K562 (cell line): ENCODE data around the gene ADAM8. TPM values are rescaled to one million over a fixed set of nuclear protein-coding genes. Genes with fewer than 3 reads are reported as not detected.

Experiments used
- ATAC-seq: fragments of 200-7000 bp; cut with Tn5 transposase; 3 replicates; pipeline ENCODE4 v1.9.1; 2020; ENCODE audit warnings: moderate library complexity
- BruUV-seq: library from RNA; stranded (reverse); fragments of 400-500 nt; replicated peaks from 2 replicates; lab custom pipeline; 2021; lab: Mats Ljungman, UMichigan
- CTCF ChIA-PET: fragments of 300-600 bp; formaldehyde crosslinking; extraction: SDS; loops from one replicate; lab custom pipeline; 2021; ENCODE audit warnings: low intra/inter-chr PET ratio; lab: Yijun Ruan, JAX
- POLR2A ChIA-PET: fragments of 300-600, 350-650 bp; sonication (Branson Sonifier 250); formaldehyde crosslinking; extraction: SDS; loops from one replicate; lab custom pipeline; 2021; ENCODE audit warnings: antibody characterized with exemption, inconsistent platforms; lab: Yijun Ruan, JAX
- DNase-seq, 4 experiments: peaks; one replicate each; pipeline versions ENCODE4 v3.0.0 to v3.0.0-alpha.2; 2011 to 2018; ENCODE audit warnings: low spot score in 3 of 4, mixed read lengths in 3 of 4; ENCODE audit errors: extremely low read depth in 1 of 4
- FAIRE-seq: peaks from 2 replicates; lab custom pipeline; 2011; peaks lifted over from hg19 to GRCh38; lab: Jason Lieb, UNC
- H2AFZ ChIP-seq: 2 replicates; pipeline ENCODE4 v1.6.0; 2011; ENCODE audit warnings: low read depth, low read length, control low read depth, inconsistent platforms
- H3K27ac ChIP-seq: fragments of 200-600 bp; 3 replicates; pipeline ENCODE4 v1.8.0; 2011; ENCODE audit warnings: low read depth, mild to moderate bottlenecking, control low read depth, inconsistent platforms, low read length, moderate library complexity, mixed read lengths; ENCODE audit errors: extremely low read depth
- H3K27me3 ChIP-seq, 2 experiments: fragments of 300-600 bp in 1 of 2; 2 replicates in 1 of 2; 3 replicates in 1 of 2; pipeline versions ENCODE4 v1.6.0 to v1.8.0; 2011; ENCODE audit warnings: inconsistent platforms in 2 of 2, low read length in 2 of 2, mild to moderate bottlenecking in 1 of 2, mixed read lengths in 1 of 2, moderate library complexity in 1 of 2; ENCODE audit not compliant: control insufficient read depth in 2 of 2, insufficient read depth in 2 of 2
- H3K36me3 ChIP-seq: fragments of 300-600 bp; 3 replicates; pipeline ENCODE4 v1.8.0; 2011; ENCODE audit warnings: mild to moderate bottlenecking, low read length, inconsistent platforms; ENCODE audit not compliant: control insufficient read depth, insufficient read depth
- H3K4me1 ChIP-seq, 2 experiments: fragments of 200-600 bp in 1 of 2; replicated peaks in 1 of 2; 2 replicates in 1 of 2; 3 replicates in 1 of 2; pipeline versions ENCODE4 v1.5.1 to v1.8.0; 2011; ENCODE audit warnings: inconsistent platforms in 2 of 2, low read length in 2 of 2, mild to moderate bottlenecking in 1 of 2, mixed read lengths in 1 of 2, moderate library complexity in 1 of 2; ENCODE audit not compliant: control insufficient read depth in 2 of 2, insufficient read depth in 2 of 2
- H3K4me2 ChIP-seq: 2 replicates; pipeline ENCODE4 v1.6.1; 2011; ENCODE audit warnings: low read length, control low read depth, inconsistent platforms, mixed read lengths; ENCODE audit not compliant: insufficient read depth
- H3K4me3 ChIP-seq: fragments of 200-600 bp; sonication (generic), shearing (Covaris generic); 2 replicates; pipeline ENCODE4 v1.5.1; 2016; ENCODE audit warnings: control low read depth, inconsistent platforms
- H3K79me2 ChIP-seq: fragments of 200-600 bp; 3 replicates; pipeline ENCODE4 v1.8.0; 2011; ENCODE audit warnings: low read length, inconsistent platforms; ENCODE audit not compliant: control insufficient read depth, insufficient read depth
- H3K9ac ChIP-seq, 2 experiments: 2 replicates each; pipeline versions ENCODE4 v1.6.0 to v1.6.1; 2011; ENCODE audit warnings: low read depth in 2 of 2, low read length in 2 of 2, control low read depth in 1 of 2, inconsistent platforms in 1 of 2, mild to moderate bottlenecking in 1 of 2, mixed read lengths in 1 of 2; ENCODE audit not compliant: insufficient read depth in 1 of 2
- H3K9me1 ChIP-seq: one replicate; pipeline ENCODE4 v1.6.0; 2011; ENCODE audit warnings: inconsistent platforms, mild to moderate bottlenecking, low read length, moderate library complexity; ENCODE audit not compliant: control insufficient read depth, insufficient read depth
- H3K9me3 ChIP-seq: replicated peaks from 2 replicates; pipeline ENCODE4 v1.5.1; 2011; ENCODE audit warnings: low read depth, low read length, inconsistent platforms; ENCODE audit not compliant: control insufficient read depth, insufficient read depth
- H4K20me1 ChIP-seq: replicated peaks from 2 replicates; pipeline ENCODE4 v1.6.1; 2011; ENCODE audit warnings: low read length, inconsistent platforms, mixed read lengths; ENCODE audit not compliant: control insufficient read depth, insufficient read depth
- BRD4 ChIP-seq: fragments of 200-600 bp; sonication (generic); IDR thresholded peaks from 2 replicates; pipeline ENCODE4 v1.6.1; 2017; ENCODE audit warnings: inconsistent platforms
- FIP1L1 ChIP-seq: fragments of 200-400 bp; formaldehyde crosslinking; IDR thresholded peaks from 2 replicates; pipeline ENCODE4 v1.6.1; 2018; ENCODE audit warnings: mild to moderate bottlenecking, low read depth, low read length; ENCODE audit not compliant: poor library complexity, severe bottlenecking
- GABPA ChIP-seq: fragments of 200-800 bp; sonication (Bioruptor generic); conservative IDR thresholded peaks from 2 replicates; pipeline ENCODE4 v1.6.1; 2016; ENCODE audit warnings: low read depth, missing genetic modification characterization, missing compliant biosample characterization
- HMGN3 ChIP-seq: IDR thresholded peaks from 2 replicates; pipeline ENCODE4 v1.6.1; 2011; ENCODE audit warnings: borderline replicate concordance, low read depth, mild to moderate bottlenecking, mixed read lengths, low read length; ENCODE audit not compliant: insufficient read length; ENCODE audit errors: extremely low read depth
- MAZ ChIP-seq, 2 experiments: fragments of 450-650 bp in 1 of 2; sonication (generic) in 1 of 2; formaldehyde crosslinking; IDR thresholded peaks in 1 of 2; conservative IDR thresholded peaks in 1 of 2; 2 replicates each; pipeline versions ENCODE4 v1.4.0 to v1.5.0; 2020; ENCODE audit warnings: mild to moderate bottlenecking in 1 of 2, missing genetic modification reagents in 1 of 2
- MBD2 ChIP-seq: sonication (generic); IDR thresholded peaks from 2 replicates; pipeline ENCODE4 v1.6.1; 2016; ENCODE audit warnings: low read depth, borderline replicate concordance
- NR1H2 ChIP-seq: sonication (generic); formaldehyde crosslinking; IDR thresholded peaks from 2 replicates; pipeline ENCODE4 v1.4.0; 2020; ENCODE audit warnings: mild to moderate bottlenecking, missing genetic modification reagents
- SETDB1 ChIP-seq: IDR thresholded peaks from one replicate; pipeline ENCODE4 v1.6.1; 2012; ENCODE audit warnings: low read length, control low read depth, inconsistent platforms
- YY1 ChIP-seq, 3 experiments: IDR thresholded peaks; 2 replicates each; pipeline ENCODE4 v1.6.1; 2011; ENCODE audit warnings: low read length in 2 of 3, mild to moderate bottlenecking in 2 of 3, moderate library complexity in 2 of 3, borderline replicate concordance in 1 of 3, control low read depth in 1 of 3, low read depth in 1 of 3; ENCODE audit not compliant: insufficient read depth in 3 of 3, insufficient replicate concordance in 2 of 3, control insufficient read depth in 1 of 3, insufficient read length in 1 of 3; ENCODE audit errors: extremely low read depth in 1 of 3
- ZZZ3 ChIP-seq: fragments of 450-650 bp; IDR thresholded peaks from 2 replicates; pipeline ENCODE4 v1.6.1; 2016; ENCODE audit warnings: antibody characterized with exemption, mild to moderate bottlenecking, moderate library complexity
- WGBS: fragments of 100-300 bp; shearing (Covaris generic); methylation state at CpG from one replicate; pipeline ENCODE4 v1.1.6; 2016; ENCODE audit warnings: low coverage, mixed read lengths; ENCODE audit not compliant: insufficient coverage; ENCODE audit errors: missing lambda C conversion rate; 5-methylcytosine and 5-hydroxymethylcytosine counted together
- in situ Hi-C: fragments of 300-500 bp; cut with MboI; formaldehyde crosslinking; loops from 4 replicates; pipeline ENCODE4 v1.15.0; 2018; ENCODE audit warnings: inconsistent platforms, mixed read lengths
- intact Hi-C: fragments of 100-400 bp; cut with micrococcal nuclease; formaldehyde crosslinking; loops from 2 replicates; pipeline ENCODE4 v1.14.2; 2022
- polyA plus RNA-seq, 8 experiments: library from polyadenylated mRNA; depleted of rRNA in 4 of 8; stranded (reverse) in 5 of 8; unstranded in 3 of 8; fragments of >200 nt; fragmentation: Nextera tagmentation in 2 of 8; fragmentation: Illumina TruSeq in 1 of 8; extraction: Ambion mirVana in 2 of 8; extraction: Trizol in 1 of 8; gene quantifications; 2 replicates each; pipeline versions ENCODE4 v1.2.1 to v1.2.3, GENCODE V29; 2011 to 2014; ENCODE audit warnings: inconsistent platforms in 1 of 8, missing spikeins in 1 of 8
- total RNA-seq, 7 experiments: library from RNA; depleted of rRNA in 6 of 7; stranded (reverse); fragments of >200 nt in 6 of 7; fragmentation: Illumina TruSeq in 2 of 7; extraction: Trizol in 2 of 7; gene quantifications; 2 replicates each; pipeline versions ENCODE4 v1.2.1 to v1.2.3, GENCODE V29; 2011 to 2021; ENCODE audit warnings: low replicate concordance in 1 of 7
- TF ChIP-seq, protein P1 (sequence below): fragments of 450-650 bp; IDR thresholded peaks from 2 replicates; pipeline ENCODE4 v1.6.1; 2016; ENCODE audit warnings: antibody characterized with exemption
- TF ChIP-seq, protein P2 (sequence below), 2 experiments: fragments of 200-800 bp in 1 of 2; sonication (Bioruptor generic) in 1 of 2; sonication (generic) in 1 of 2; formaldehyde crosslinking in 1 of 2; IDR thresholded peaks in 1 of 2; conservative IDR thresholded peaks in 1 of 2; 2 replicates each; pipeline versions ENCODE4 v1.5.0 to v1.6.1; 2016 to 2020; ENCODE audit warnings: missing compliant biosample characterization in 1 of 2, missing genetic modification characterization in 1 of 2, missing genetic modification reagents in 1 of 2
- TF ChIP-seq, protein P3 (sequence below), 3 experiments: fragments of 200-800 bp in 1 of 3; sonication (Bioruptor generic) in 1 of 3; sonication (generic) in 1 of 3; formaldehyde crosslinking in 1 of 3; IDR thresholded peaks; 2 replicates each; pipeline versions ENCODE4 v1.6.1 to v1.8.0; 2016 to 2022; ENCODE audit warnings: mild to moderate bottlenecking in 2 of 3, missing compliant biosample characterization in 2 of 3, missing genetic modification characterization in 2 of 3, missing genetic modification reagents in 1 of 3

Gene ADAM8
- total and polyA plus RNA-seq, 9 of the 15 experiments (the other 6 are each of a cell fraction or from before 2014, with no cell fraction given), result 0.07 to 7.0 (median 1.1) TPM

DNA sequence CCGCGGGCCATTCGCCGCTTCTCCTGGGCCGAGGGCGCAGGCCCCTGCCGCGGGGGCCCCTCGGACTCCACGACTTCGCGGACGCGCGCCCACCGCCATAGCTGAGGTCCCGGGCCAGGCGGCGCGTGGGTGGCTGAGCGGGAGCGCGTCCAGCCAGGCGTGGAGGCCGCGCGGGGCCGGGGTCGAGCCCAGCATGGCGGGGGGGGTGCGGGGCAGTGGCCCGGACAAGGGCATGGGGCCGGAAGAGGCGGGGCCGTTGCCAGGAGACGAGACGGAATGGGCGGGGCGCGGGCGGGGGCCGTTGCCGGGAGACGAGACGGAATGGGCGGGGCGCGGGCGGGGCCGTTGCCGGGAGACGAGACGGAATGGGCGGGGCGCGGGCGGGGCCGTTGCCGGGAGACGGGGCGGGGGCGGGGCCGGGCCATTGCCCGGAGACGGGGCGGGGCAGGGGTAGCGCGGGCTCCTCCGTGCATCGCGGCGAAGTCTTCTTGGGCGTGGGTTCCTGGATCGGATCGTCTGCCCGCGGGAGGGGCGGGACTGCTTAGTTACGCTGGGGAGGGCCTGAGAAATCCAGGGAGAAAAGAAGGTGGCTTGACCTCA, 14.8 kb downstream of the ADAM8 start:
- WGBS, result 15% methylated on average over 4 of the region's 79 CpGs
- H3K9ac ChIP-seq, result peak overlapping the region; percentile 54 to 80; a peak in 3 of 4 replicates
- no peaks in the 10 kb centered on the region for H3K79me2 ChIP-seq
- peaks cover 2 to 78% of the 10 kb centered on the region in 2 experiments; a peak in 3 of 5 replicates for H3K4me1 ChIP-seq
- ChIA-PET POLR2A (interaction anchor here (0.6 to 1.5 kb wide), 3 partner anchors 14 to 705 kb away, joined by 3 to 4 read pairs (median 3); no protein-coding TSS in a partner anchor), CTCF (no interaction called here)
- BruUV-seq, result no TSS peak
- no peaks in the 10 kb centered on the region for H4K20me1 ChIP-seq
- H2AFZ ChIP-seq, result no peak overlapping the region
- DNase-seq, result peak; percentile 79 to 92 (median 88)
- ATAC-seq, result peak; percentile 79
- no peaks in the 10 kb centered on the region for H3K36me3 ChIP-seq
- peak overlapping the region; percentile 74; the same call in 1 of the 2 replicates for H3K4me2 ChIP-seq
- H3K9me1 ChIP-seq, result no peaks in the 10 kb centered on the region
- intact Hi-C loops, result no loop called here
- no peaks in the 10 kb centered on the region for H3K27me3 ChIP-seq
- in situ Hi-C loops, result no loop called here
- FAIRE-seq, result peak; percentile 19
- peak overlapping the region; percentile 77 for H3K27ac ChIP-seq
- no peaks in the 10 kb centered on the region for H3K9me3 ChIP-seq
- H3K4me3 ChIP-seq, result peak overlapping the region; percentile 51
- TF ChIP-seq ZZZ3 (no peak), FIP1L1 (peak; percentile 14), HMGN3 (peak; percentile 7), YY1 (IDR thresholded peaks at IDR 0.05; ENCODE audit: borderline replicate concordance in 1 of 3, control insufficient read depth in 1 of 3, extremely low read depth in 1 of 3, insufficient read depth in 3 of 3, insufficient read length in 1 of 3, insufficient replicate concordance in 2 of 3, low read depth in 1 of 3, low read length in 2 of 3) (peak in 2 of 3 experiments; percentile 44 to 62), MBD2 (0 out of 2 replicates have a peak, but pooled peaks have one; percentile 26), SETDB1 (no peak), NR1H2 (CRISPR knock-in tag) (no peak), GABPA (tag) (peak; percentile 85), MAZ (CRISPR knock-in tag; conservative IDR thresholded peaks at IDR 0.05 in 1 of 2, IDR thresholded peaks at IDR 0.05 in 1 of 2) (peak; percentile 33 to 48; a peak in 2 of 4 replicates), BRD4 (no peak)
- TF ChIP-seq, protein P1, sequence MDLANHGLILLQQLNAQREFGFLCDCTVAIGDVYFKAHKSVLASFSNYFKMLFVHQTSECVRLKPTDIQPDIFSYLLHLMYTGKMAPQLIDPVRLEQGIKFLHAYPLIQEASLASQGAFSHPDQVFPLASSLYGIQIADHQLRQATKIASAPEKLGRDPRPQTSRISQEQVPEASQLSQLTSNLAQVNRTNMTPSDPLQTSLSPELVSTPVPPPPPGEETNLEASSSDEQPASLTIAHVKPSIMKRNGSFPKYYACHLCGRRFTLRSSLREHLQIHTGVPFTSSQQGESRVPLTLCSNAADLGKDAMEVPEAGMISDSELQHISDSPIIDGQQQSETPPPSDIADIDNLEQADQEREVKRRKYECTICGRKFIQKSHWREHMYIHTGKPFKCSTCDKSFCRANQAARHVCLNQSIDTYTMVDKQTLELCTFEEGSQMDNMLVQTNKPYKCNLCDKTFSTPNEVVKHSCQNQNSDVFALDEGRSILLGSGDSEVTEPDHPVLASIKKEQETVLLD, result no peak
- TF ChIP-seq, protein P2, sequence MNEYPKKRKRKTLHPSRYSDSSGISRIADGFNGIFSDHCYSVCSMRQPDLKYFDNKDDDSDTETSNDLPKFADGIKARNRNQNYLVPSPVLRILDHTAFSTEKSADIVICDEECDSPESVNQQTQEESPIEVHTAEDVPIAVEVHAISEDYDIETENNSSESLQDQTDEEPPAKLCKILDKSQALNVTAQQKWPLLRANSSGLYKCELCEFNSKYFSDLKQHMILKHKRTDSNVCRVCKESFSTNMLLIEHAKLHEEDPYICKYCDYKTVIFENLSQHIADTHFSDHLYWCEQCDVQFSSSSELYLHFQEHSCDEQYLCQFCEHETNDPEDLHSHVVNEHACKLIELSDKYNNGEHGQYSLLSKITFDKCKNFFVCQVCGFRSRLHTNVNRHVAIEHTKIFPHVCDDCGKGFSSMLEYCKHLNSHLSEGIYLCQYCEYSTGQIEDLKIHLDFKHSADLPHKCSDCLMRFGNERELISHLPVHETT (CRISPR knock-in tag; conservative IDR thresholded peaks at IDR 0.05 in 1 of 2, IDR thresholded peaks at IDR 0.05 in 1 of 2), result 0 out of 4 replicates have a peak, but pooled peaks of 1 of the 2 experiments have one; percentile 20
- TF ChIP-seq, protein P3, sequence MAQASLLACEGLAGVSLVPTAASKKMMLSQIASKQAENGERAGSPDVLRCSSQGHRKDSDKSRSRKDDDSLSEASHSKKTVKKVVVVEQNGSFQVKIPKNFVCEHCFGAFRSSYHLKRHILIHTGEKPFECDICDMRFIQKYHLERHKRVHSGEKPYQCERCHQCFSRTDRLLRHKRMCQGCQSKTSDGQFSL (CRISPR knock-in tag; IDR thresholded peaks at IDR 0.05), result peak; percentile 69
- TF ChIP-seq, protein P3 (tag; IDR thresholded peaks at IDR 0.05), result peak in 1 of 2 experiments; percentile 79; a peak in 2 of 4 replicates
